22Rv1 (cell line): Measurements from ENCODE around the gene SLC25A43.

Experiments used
- ZFX ChIP-seq: fragments of 450-650 bp; IDR thresholded peaks from 2 replicates; pipeline ENCODE4 v1.6.1; 2017; ENCODE audit warnings: antibody characterized with exemption, borderline replicate concordance
- TF ChIP-seq, protein P1 (sequence below): fragments of 450-650 bp; IDR thresholded peaks from 2 replicates; pipeline ENCODE4 v1.5.1; 2017; ENCODE audit warnings: mild to moderate bottlenecking

- TF ChIP-seq, protein P1, sequence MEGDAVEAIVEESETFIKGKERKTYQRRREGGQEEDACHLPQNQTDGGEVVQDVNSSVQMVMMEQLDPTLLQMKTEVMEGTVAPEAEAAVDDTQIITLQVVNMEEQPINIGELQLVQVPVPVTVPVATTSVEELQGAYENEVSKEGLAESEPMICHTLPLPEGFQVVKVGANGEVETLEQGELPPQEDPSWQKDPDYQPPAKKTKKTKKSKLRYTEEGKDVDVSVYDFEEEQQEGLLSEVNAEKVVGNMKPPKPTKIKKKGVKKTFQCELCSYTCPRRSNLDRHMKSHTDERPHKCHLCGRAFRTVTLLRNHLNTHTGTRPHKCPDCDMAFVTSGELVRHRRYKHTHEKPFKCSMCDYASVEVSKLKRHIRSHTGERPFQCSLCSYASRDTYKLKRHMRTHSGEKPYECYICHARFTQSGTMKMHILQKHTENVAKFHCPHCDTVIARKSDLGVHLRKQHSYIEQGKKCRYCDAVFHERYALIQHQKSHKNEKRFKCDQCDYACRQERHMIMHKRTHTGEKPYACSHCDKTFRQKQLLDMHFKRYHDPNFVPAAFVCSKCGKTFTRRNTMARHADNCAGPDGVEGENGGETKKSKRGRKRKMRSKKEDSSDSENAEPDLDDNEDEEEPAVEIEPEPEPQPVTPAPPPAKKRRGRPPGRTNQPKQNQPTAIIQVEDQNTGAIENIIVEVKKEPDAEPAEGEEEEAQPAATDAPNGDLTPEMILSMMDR, result no peak
- no peak for TF ChIP-seq ZFX
Observed at GRCh38 chrX:119406776-119407175, 7.6 kb downstream of the SLC25A43 start.
